WTC11 (cell line): Measurements from ENCODE around the gene SLC2A1.

Experiments
- ARID4B ChIP-seq: sonication (generic); formaldehyde crosslinking; IDR thresholded peaks from 2 replicates; pipeline ENCODE4 v1.8.0; 2023; ENCODE audit warnings: missing genetic modification reagents, mild to moderate bottlenecking, borderline replicate concordance
- ZNF219 ChIP-seq: sonication (generic); formaldehyde crosslinking; IDR thresholded peaks from 2 replicates; pipeline ENCODE4 v1.8.0; 2023; ENCODE audit warnings: missing genetic modification reagents, mild to moderate bottlenecking, borderline replicate concordance

GRCh38 chr1:42876009-42876408 is 82.7 kb downstream of the SLC2A1 start:
- TF ChIP-seq ARID4B (CRISPR knock-in tag): no peak
- TF ChIP-seq ZNF219 (CRISPR knock-in tag): no peak
